ENCODE measurements around the gene NAALADL2. TPM values are rescaled to one million over a fixed set of nuclear protein-coding genes. Genes with fewer than 3 reads are reported as not detected.

Gene NAALADL2
- total RNA-seq, 4 donors from 2014 or later: 3.8 to 20.3 (median 8.6) TPM

DNA sequence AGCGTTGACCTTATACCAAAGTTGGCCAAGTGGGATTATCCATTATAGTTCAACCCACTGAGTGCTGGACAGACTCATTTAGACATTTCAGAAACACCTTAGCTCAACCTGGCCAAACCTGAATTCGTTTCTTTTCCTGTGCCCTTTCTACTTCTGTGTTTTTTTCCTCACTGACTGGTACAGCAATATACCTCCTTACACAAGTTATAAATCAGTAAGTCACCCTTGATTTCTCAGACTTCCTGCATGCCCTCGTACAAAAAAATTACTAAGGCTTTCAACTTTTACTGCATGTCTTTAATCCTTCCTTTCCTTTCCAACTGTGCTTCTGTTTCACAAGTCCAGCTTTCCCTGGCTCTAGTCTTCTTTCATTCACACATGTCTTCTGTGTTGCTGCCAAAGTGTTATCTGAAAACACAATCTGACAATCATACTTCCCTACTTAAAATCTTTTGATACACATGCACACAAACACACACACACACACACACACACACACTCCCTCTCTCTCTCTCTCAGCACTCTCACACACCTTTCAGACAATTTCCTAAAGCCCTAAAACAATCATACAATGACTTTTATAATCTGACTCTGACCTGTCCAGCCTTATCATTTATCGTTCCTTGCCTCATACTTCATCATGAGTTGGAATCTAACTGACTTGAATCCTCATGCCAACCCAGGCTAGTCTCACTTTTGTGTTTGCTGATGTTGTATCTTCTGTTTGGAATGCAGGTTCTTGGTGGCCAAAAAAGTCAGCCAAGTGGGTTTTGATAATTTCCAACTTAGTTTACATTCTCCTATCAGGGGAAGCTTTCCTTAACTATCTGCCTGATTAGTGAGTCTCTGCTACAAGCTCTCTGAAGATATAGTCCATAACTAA is 436.4 kb downstream of the NAALADL2 start:
- Histone ChIP-seq H3K27me3 (no peaks in the 10 kb centered on the region), H3K9me3 (no peaks in the 10 kb centered on the region), H3K4me1 (no peaks in the 10 kb centered on the region), H3K4me3 (no peak overlapping the region), H3K36me3 (no peaks in the 10 kb centered on the region), H3K27ac (replicated peaks in 1 of 4) (no peak overlapping the region)
- WGBS: 65% methylated on average over 4 of the region's 4 CpGs
- intact Hi-C loops (cut with DNase I): no loop called here
- TF ChIP-seq EP300 (IDR thresholded peaks at IDR 0.05): no peak
- TF ChIP-seq POLR2A (IDR thresholded peaks at IDR 0.05; ENCODE audit: low read depth): no peak
- TF ChIP-seq, protein P1, sequence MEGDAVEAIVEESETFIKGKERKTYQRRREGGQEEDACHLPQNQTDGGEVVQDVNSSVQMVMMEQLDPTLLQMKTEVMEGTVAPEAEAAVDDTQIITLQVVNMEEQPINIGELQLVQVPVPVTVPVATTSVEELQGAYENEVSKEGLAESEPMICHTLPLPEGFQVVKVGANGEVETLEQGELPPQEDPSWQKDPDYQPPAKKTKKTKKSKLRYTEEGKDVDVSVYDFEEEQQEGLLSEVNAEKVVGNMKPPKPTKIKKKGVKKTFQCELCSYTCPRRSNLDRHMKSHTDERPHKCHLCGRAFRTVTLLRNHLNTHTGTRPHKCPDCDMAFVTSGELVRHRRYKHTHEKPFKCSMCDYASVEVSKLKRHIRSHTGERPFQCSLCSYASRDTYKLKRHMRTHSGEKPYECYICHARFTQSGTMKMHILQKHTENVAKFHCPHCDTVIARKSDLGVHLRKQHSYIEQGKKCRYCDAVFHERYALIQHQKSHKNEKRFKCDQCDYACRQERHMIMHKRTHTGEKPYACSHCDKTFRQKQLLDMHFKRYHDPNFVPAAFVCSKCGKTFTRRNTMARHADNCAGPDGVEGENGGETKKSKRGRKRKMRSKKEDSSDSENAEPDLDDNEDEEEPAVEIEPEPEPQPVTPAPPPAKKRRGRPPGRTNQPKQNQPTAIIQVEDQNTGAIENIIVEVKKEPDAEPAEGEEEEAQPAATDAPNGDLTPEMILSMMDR (IDR thresholded peaks at IDR 0.05): no peak
- no peak for TF ChIP-seq POLR2AphosphoS5 (IDR thresholded peaks at IDR 0.05)
- no peak for DNase-seq (ENCODE audit: extremely low spot score)

DNA sequence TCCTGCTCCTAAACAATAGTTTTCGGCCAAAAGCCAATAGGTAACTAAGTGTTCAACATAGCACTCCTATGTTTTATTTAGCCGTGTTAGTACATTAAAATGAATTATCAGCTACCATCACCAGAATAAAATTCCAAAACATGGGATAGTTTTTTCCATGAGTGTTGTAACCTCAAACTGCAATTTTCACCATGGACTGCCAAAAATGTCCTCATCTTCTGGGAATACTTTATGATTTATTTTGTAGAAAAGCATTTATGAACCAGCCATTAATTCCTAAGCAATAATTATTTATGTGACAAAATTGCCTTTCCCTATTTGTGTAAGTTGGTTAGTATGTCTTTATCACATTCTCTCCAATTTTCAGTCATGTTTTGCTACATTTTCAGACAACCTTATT is 438.1 kb downstream of the NAALADL2 start:
- intact Hi-C loops (cut with DNase I): no loop called here
- no peaks in the 10 kb centered on the region for H3K27me3 ChIP-seq
- H3K36me3 ChIP-seq: no peaks in the 10 kb centered on the region
- no peaks in the 10 kb centered on the region for H3K4me1 ChIP-seq
- 86% methylated on average over 2 of the region's 2 CpGs for whole genome bisulfite sequencing
- TF ChIP-seq, protein P1 (IDR thresholded peaks at IDR 0.05): no peak
- TF ChIP-seq EP300 (IDR thresholded peaks at IDR 0.05) (no peak), POLR2A (IDR thresholded peaks at IDR 0.05; ENCODE audit: low read depth) (no peak), POLR2AphosphoS5 (IDR thresholded peaks at IDR 0.05) (no peak)
- H3K4me3 ChIP-seq: no peak overlapping the region
- H3K9me3 ChIP-seq: no peaks in the 10 kb centered on the region
- no peak for DNase-seq (ENCODE audit: extremely low spot score)
- no peak overlapping the region for H3K27ac ChIP-seq (replicated peaks in 1 of 4)

GRCh38 chr3:175301741-175302140 is 442.6 kb downstream of the NAALADL2 start:
- no peaks in the 10 kb centered on the region for H3K36me3 ChIP-seq
- TF ChIP-seq POLR2AphosphoS5 (IDR thresholded peaks at IDR 0.05): no peak
- TF ChIP-seq, protein P1 (IDR thresholded peaks at IDR 0.05): no peak
- TF ChIP-seq POLR2A (IDR thresholded peaks at IDR 0.05; ENCODE audit: low read depth): no peak
- no peak for TF ChIP-seq EP300 (IDR thresholded peaks at IDR 0.05)
- no peak overlapping the region for H3K4me3 ChIP-seq
- H3K9me3 ChIP-seq: no peaks in the 10 kb centered on the region
- 96% methylated on average over 3 of the region's 3 CpGs for WGBS
- intact Hi-C loops (cut with DNase I): no loop called here
- no peak overlapping the region for H3K27ac ChIP-seq (replicated peaks in 1 of 4)
- DNase-seq (ENCODE audit: extremely low spot score): no peak
- no peaks in the 10 kb centered on the region for H3K27me3 ChIP-seq
- no peaks in the 10 kb centered on the region for H3K4me1 ChIP-seq

GRCh38 chr3:175304404-175304803 is 445.3 kb downstream of the NAALADL2 start:
- TF ChIP-seq, protein P1 (IDR thresholded peaks at IDR 0.05): no peak
- TF ChIP-seq EP300 (IDR thresholded peaks at IDR 0.05): no peak
- no peak for TF ChIP-seq POLR2A (IDR thresholded peaks at IDR 0.05; ENCODE audit: low read depth)
- TF ChIP-seq POLR2AphosphoS5 (IDR thresholded peaks at IDR 0.05): no peak
- no peak overlapping the region for H3K27ac ChIP-seq (replicated peaks in 1 of 4)
- no peak overlapping the region for H3K4me3 ChIP-seq
- DNase-seq (ENCODE audit: extremely low spot score): no peak
- H3K36me3 ChIP-seq: no peaks in the 10 kb centered on the region
- H3K9me3 ChIP-seq: no peaks in the 10 kb centered on the region
- no peaks in the 10 kb centered on the region for H3K27me3 ChIP-seq
- WGBS: 55% methylated on average over 2 of the region's 2 CpGs
- intact Hi-C loops (cut with DNase I): no loop called here
- H3K4me1 ChIP-seq: peaks cover 0 to 6% (median 0%) of the 10 kb centered on the region in 4 donors
